ENCODE results near the gene PPP4R1. TPM values are rescaled to one million over a fixed set of nuclear protein-coding genes. Genes with fewer than 3 reads are reported as not detected.
"Not testable (repeated sequence)": the region's sequence is repeated elsewhere in the genome, so short reads cannot be mapped to it uniquely, and the experiment has no call there.

The PPP4R1 gene
- total RNA-seq, 6 donors from 2014 or later, result 125 to 239 (median 189) TPM

DNA sequence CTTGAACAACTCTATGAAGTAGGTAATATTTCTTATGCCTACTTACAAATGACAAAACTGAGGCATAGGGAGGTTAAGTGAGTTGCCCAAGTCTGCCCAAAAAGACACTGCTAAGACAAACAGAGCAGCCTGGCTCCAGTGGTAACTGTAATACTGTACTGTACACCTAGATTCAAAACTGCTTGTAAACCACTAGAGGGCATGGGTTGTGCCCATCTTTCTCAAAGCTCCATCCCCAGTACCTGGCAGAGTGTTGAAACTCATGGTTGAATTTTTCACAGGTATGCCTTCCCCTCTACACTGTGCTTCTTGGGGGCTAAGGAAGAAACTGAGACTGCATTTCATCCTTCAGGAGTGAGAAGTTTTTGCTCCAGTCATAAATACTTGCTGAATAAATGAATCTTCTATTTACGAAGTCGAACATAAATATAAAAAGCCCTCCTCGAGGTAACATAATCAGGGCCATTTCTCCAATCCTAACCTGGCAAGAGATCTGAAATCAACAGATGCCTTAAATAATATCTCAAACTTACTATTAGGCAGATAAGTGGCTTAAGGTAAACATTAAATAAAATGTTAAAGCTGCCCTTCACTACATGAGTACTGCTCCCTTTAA lies 2.0 kb downstream of the PPP4R1 start:
- TF ChIP-seq, protein P1, sequence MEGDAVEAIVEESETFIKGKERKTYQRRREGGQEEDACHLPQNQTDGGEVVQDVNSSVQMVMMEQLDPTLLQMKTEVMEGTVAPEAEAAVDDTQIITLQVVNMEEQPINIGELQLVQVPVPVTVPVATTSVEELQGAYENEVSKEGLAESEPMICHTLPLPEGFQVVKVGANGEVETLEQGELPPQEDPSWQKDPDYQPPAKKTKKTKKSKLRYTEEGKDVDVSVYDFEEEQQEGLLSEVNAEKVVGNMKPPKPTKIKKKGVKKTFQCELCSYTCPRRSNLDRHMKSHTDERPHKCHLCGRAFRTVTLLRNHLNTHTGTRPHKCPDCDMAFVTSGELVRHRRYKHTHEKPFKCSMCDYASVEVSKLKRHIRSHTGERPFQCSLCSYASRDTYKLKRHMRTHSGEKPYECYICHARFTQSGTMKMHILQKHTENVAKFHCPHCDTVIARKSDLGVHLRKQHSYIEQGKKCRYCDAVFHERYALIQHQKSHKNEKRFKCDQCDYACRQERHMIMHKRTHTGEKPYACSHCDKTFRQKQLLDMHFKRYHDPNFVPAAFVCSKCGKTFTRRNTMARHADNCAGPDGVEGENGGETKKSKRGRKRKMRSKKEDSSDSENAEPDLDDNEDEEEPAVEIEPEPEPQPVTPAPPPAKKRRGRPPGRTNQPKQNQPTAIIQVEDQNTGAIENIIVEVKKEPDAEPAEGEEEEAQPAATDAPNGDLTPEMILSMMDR (IDR thresholded peaks at IDR 0.05), result peak; percentile 44 to 72 (median 63)
- no peak for TF ChIP-seq POLR2AphosphoS5 (IDR thresholded peaks at IDR 0.05)
- no peaks in the 10 kb centered on the region for H3K27me3 ChIP-seq
- H3K4me3 ChIP-seq, result peak overlapping the region in 3 of 4 donors; percentile 61 to 87 (median 65)
- ATAC-seq (ENCODE audit: low FRiP score in 2 of 2) (peak; percentile 51 to 86), DNase-seq (peak in 1 of 2 donors; percentile 61)
- peaks cover 0 to 14% (median 5%) of the 10 kb centered on the region in 4 donors for H3K36me3 ChIP-seq
- no peaks in the 10 kb centered on the region for H3K9me3 ChIP-seq
- WGBS, 2 donors, result 52 to 57% methylated on average over 3 of the region's 3 CpGs
- peak overlapping the region in 3 of 4 donors; percentile 96 to 99 (median 98) for H3K27ac ChIP-seq
- peaks cover 33 to 46% (median 39%) of the 10 kb centered on the region in 4 donors for H3K4me1 ChIP-seq

DNA sequence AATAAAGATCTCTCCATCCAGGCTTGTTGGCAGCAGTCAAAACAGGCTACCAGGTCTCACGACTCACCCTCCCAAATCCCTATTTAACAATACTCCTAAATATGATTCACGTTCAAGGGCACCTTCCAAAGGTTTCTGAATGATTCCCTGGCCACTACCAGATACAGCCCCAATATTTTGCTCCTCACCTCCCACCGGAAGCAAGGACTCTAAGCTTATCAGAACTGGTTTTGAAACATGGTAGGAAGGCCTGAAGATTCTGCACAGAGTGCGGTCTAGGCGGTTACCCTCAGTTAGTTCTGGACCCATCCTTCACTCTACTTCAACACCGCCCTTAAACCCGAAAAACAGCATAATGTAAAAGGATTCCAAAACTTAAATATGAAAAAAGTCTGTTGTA lies 5.2 kb downstream of the PPP4R1 start:
- DNase-seq, result no peak

DNA sequence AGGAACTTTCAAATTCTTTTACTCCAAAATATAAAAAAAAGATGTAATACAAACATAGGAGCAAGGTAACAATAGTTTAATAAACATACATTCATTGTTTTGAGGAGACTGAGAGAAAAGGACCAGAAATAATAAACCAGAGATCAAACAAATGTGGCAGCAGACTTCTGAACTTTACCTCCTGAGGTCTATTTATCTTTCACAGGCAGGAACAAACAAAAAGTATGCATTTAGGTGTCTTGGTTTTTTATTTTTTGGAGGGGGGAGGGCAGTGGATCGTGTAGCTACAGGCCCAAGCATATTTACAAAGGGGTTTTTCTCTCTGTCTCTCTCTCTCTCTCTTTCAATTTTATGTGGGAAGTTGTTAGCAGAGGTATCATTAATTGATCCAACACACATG lies 5.6 kb downstream of the PPP4R1 start:
- Histone ChIP-seq H3K4me3 (no peak overlapping the region), H3K36me3 (peaks cover 0 to 14% (median 5%) of the 10 kb centered on the region in 4 donors), H3K27ac (no peak overlapping the region), H3K4me1 (peaks cover 27 to 41% (median 34%) of the 10 kb centered on the region in 4 donors), H3K9me3 (no peaks in the 10 kb centered on the region), H3K27me3 (no peaks in the 10 kb centered on the region)
- TF ChIP-seq POLR2A (IDR thresholded peaks at IDR 0.05) (no peak), EP300 (IDR thresholded peaks at IDR 0.05) (no peak), POLR2AphosphoS5 (IDR thresholded peaks at IDR 0.05) (no peak)
- TF ChIP-seq, protein P1 (IDR thresholded peaks at IDR 0.05), result no peak
- DNase-seq, result no peak
- ATAC-seq (ENCODE audit: low FRiP score in 2 of 2), result no peak
- WGBS, 2 donors, result 31 to 38% methylated on average over 1 of the region's 1 CpG

More for the DNA sequence above, 5.2 kb downstream of the PPP4R1 start:
- WGBS, 2 donors, result 73 to 76% methylated on average over 7 of the region's 7 CpGs
- Histone ChIP-seq H3K27me3 (no peaks in the 10 kb centered on the region), H3K4me1 (peaks cover 27 to 41% (median 34%) of the 10 kb centered on the region in 4 donors), H3K9me3 (no peaks in the 10 kb centered on the region), H3K36me3 (peaks cover 0 to 14% (median 5%) of the 10 kb centered on the region in 4 donors), H3K4me3 (no peak overlapping the region), H3K27ac (no peak overlapping the region)
- ATAC-seq (ENCODE audit: low FRiP score in 2 of 2), result no peak
- TF ChIP-seq, protein P1 (IDR thresholded peaks at IDR 0.05), result no peak
- TF ChIP-seq POLR2AphosphoS5 (IDR thresholded peaks at IDR 0.05) (no peak), EP300 (IDR thresholded peaks at IDR 0.05) (no peak), POLR2A (IDR thresholded peaks at IDR 0.05) (no peak)

DNA sequence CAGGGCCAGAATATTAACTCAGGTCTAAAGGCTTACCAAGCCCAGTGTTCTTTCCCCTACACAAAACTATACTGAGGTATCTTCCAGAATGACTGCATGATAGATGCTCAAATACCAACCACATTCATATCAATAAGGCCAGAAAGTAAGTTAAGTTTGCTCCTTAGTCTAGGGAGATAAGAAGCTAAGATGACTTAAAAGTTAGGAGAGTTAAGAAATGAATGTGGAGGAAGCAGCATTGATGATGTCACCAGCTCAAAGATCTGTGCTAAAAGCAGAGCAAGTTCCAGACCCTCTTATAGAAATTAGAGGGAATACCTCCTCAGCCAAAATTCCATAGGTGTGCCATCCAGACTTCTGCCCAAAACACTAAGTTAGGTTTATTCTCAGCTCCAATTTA lies 6.1 kb downstream of the PPP4R1 start:
- no peaks in the 10 kb centered on the region for H3K27me3 ChIP-seq
- ATAC-seq (ENCODE audit: low FRiP score in 2 of 2) (no peak), DNase-seq (no peak)
- H3K4me1 ChIP-seq, result peaks cover 26 to 41% (median 34%) of the 10 kb centered on the region in 4 donors
- TF ChIP-seq POLR2A (IDR thresholded peaks at IDR 0.05) (no peak), EP300 (IDR thresholded peaks at IDR 0.05) (no peak), POLR2AphosphoS5 (IDR thresholded peaks at IDR 0.05) (no peak)
- TF ChIP-seq, protein P1 (IDR thresholded peaks at IDR 0.05), result no peak
- peaks cover 0 to 14% (median 5%) of the 10 kb centered on the region in 4 donors for H3K36me3 ChIP-seq
- no peak overlapping the region for H3K4me3 ChIP-seq
- no peak overlapping the region for H3K27ac ChIP-seq
- no peaks in the 10 kb centered on the region for H3K9me3 ChIP-seq

DNA sequence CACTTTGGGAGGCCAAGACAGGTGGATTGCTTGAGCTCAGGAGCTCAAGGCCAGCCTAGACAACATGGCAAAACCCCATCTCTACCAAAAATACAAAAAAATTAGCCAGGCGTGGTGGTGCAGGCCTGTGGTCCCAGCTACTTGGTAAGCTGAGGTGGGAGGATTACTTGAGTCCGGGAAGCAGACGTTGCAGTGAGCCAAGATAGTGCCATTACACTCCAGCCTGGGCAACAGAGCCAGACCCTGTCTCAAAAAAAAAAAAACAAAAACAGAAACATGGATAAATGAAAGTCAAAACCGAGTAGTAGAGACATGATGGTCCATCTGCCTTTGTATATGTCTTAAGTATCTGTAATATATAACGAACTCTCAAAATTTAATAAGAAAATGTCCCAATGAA lies 7.2 kb downstream of the PPP4R1 start:
- ATAC-seq (ENCODE audit: low FRiP score in 2 of 2), result not testable (repeated sequence)

More for the DNA sequence above, 7.2 kb downstream of the PPP4R1 start:
- H3K27ac ChIP-seq, H3K4me3 ChIP-seq, H3K27me3 ChIP-seq, H3K9me3 ChIP-seq, DNase-seq: not testable (repeated sequence)
- 92 to 94% methylated on average over 5 of the region's 5 CpGs for WGBS, 2 donors
- Histone ChIP-seq H3K4me1 (peaks cover 14 to 32% (median 24%) of the 10 kb centered on the region in 4 donors), H3K36me3 (peaks cover 0 to 14% (median 5%) of the 10 kb centered on the region in 4 donors)

Data from upper lobe of left lung (tissue), 6 donors.